Measurements from ENCODE around the gene TEKT3. TPM values are rescaled to one million over a fixed set of nuclear protein-coding genes. Genes with fewer than 3 reads are reported as not detected.

The TEKT3 gene
- total RNA-seq, 2 experiments from 2014 or later: not detected

- Histone ChIP-seq H3K36me3 (ENCODE audit: insufficient read depth, low read length) (no peaks in the 10 kb centered on the region), H3K4me2 (ENCODE audit: low read length) (no peak overlapping the region), H3K9me2 (ENCODE audit: insufficient read depth, low read length) (no peaks in the 10 kb centered on the region), H3K9me3 (ENCODE audit: low read length) (no peaks in the 10 kb centered on the region), H3K79me2 (ENCODE audit: insufficient read depth, low read depth, low read length) (no peaks in the 10 kb centered on the region), H3K4me1 (ENCODE audit: insufficient read depth, low read length, poor library complexity, severe bottlenecking) (no peaks in the 10 kb centered on the region), H3K27ac (ENCODE audit: low read depth, low read length, poor library complexity, severe bottlenecking) (no peak overlapping the region), H4K20me1 (ENCODE audit: insufficient read depth, low read length) (no peaks in the 10 kb centered on the region), H3K4me3 (ENCODE audit: low read depth, low read length, poor library complexity, severe bottlenecking) (no peak overlapping the region), H2AFZ (ENCODE audit: low read length) (no peak overlapping the region)
- TF ChIP-seq CTCF (conservative IDR thresholded peaks at IDR 0.05; ENCODE audit: low read length): no peak
- TF ChIP-seq EZH2phosphoT487 (IDR thresholded peaks at IDR 0.05; ENCODE audit: borderline replicate concordance, low read depth, low read length): no peak
- ChIA-PET CTCF (ENCODE audit: unreplicated experiment) (no interaction called here), POLR2A (no interaction called here)
- intact Hi-C loops (cut with micrococcal nuclease; ENCODE audit: unreplicated experiment): no loop called here
- DNase-seq (ENCODE audit: low spot score): no peak
- BruUV-seq (replicated peaks): no TSS peak
These were observed 38.1 kb downstream of the TEKT3 start for GRCh38 chr17:15303268-15303667.

GRCh38 chr17:15301845-15302244 lies 39.6 kb downstream of the TEKT3 start:
- no peaks in the 10 kb centered on the region for H3K79me2 ChIP-seq (ENCODE audit: insufficient read depth, low read depth, low read length)
- CTCF ChIA-PET (ENCODE audit: unreplicated experiment): no interaction called here
- H2AFZ ChIP-seq (ENCODE audit: low read length): no peak overlapping the region
- H3K4me2 ChIP-seq (ENCODE audit: low read length): no peak overlapping the region
- no peaks in the 10 kb centered on the region for H3K9me3 ChIP-seq (ENCODE audit: low read length)
- no TSS peak for BruUV-seq (replicated peaks)
- H3K9me2 ChIP-seq (ENCODE audit: insufficient read depth, low read length): no peaks in the 10 kb centered on the region
- no peak for DNase-seq (ENCODE audit: low spot score)
- no peak overlapping the region for H3K4me3 ChIP-seq (ENCODE audit: low read depth, low read length, poor library complexity, severe bottlenecking)
- H4K20me1 ChIP-seq (ENCODE audit: insufficient read depth, low read length): no peaks in the 10 kb centered on the region
- POLR2A ChIA-PET: no interaction called here
- H3K36me3 ChIP-seq (ENCODE audit: insufficient read depth, low read length): no peaks in the 10 kb centered on the region
- intact Hi-C loops (cut with micrococcal nuclease; ENCODE audit: unreplicated experiment): no loop called here
- no peak overlapping the region for H3K27ac ChIP-seq (ENCODE audit: low read depth, low read length, poor library complexity, severe bottlenecking)
- H3K4me1 ChIP-seq (ENCODE audit: insufficient read depth, low read length, poor library complexity, severe bottlenecking): no peaks in the 10 kb centered on the region
- TF ChIP-seq CTCF (conservative IDR thresholded peaks at IDR 0.05; ENCODE audit: low read length) (no peak), EZH2phosphoT487 (IDR thresholded peaks at IDR 0.05; ENCODE audit: borderline replicate concordance, low read depth, low read length) (no peak)

GRCh38 chr17:15298176-15298575 lies 43.2 kb downstream of the TEKT3 start:
- POLR2A ChIA-PET: no interaction called here
- TF ChIP-seq CTCF (conservative IDR thresholded peaks at IDR 0.05; ENCODE audit: low read length) (no peak), EZH2phosphoT487 (IDR thresholded peaks at IDR 0.05; ENCODE audit: borderline replicate concordance, low read depth, low read length) (no peak)
- Histone ChIP-seq H2AFZ (ENCODE audit: low read length) (no peak overlapping the region), H3K9me2 (ENCODE audit: insufficient read depth, low read length) (no peaks in the 10 kb centered on the region), H3K4me3 (ENCODE audit: low read depth, low read length, poor library complexity, severe bottlenecking) (no peak overlapping the region), H3K27ac (ENCODE audit: low read depth, low read length, poor library complexity, severe bottlenecking) (no peak overlapping the region), H3K4me2 (ENCODE audit: low read length) (no peak overlapping the region), H3K79me2 (ENCODE audit: insufficient read depth, low read depth, low read length) (no peaks in the 10 kb centered on the region), H3K36me3 (ENCODE audit: insufficient read depth, low read length) (no peaks in the 10 kb centered on the region), H3K4me1 (ENCODE audit: insufficient read depth, low read length, poor library complexity, severe bottlenecking) (no peaks in the 10 kb centered on the region), H4K20me1 (ENCODE audit: insufficient read depth, low read length) (no peaks in the 10 kb centered on the region), H3K9me3 (ENCODE audit: low read length) (no peaks in the 10 kb centered on the region)
- DNase-seq (ENCODE audit: low spot score): no peak
- intact Hi-C loops (cut with micrococcal nuclease; ENCODE audit: unreplicated experiment): no loop called here
- BruUV-seq (replicated peaks): no TSS peak
- CTCF ChIA-PET (ENCODE audit: unreplicated experiment): no interaction called here
